Activated CD8-positive, alpha-beta memory T cell treated with anti-CD3 and anti-CD28 coated beads for 1 hour (primary cell): ENCODE measurements around the gene TMEM179.
"Not testable (repeated sequence)": the region's sequence is repeated elsewhere in the genome, so short reads cannot be mapped to it uniquely, and the experiment has no call there.

Source experiments
- DNase-seq, 2 donors: peaks; one replicate each; pipeline ENCODE4 v3.0.0-alpha.2; 2020; ENCODE audit warnings: low read depth in 1 of 2; ENCODE audit errors: extremely low read depth in 1 of 2

Gene TMEM179

DNA sequence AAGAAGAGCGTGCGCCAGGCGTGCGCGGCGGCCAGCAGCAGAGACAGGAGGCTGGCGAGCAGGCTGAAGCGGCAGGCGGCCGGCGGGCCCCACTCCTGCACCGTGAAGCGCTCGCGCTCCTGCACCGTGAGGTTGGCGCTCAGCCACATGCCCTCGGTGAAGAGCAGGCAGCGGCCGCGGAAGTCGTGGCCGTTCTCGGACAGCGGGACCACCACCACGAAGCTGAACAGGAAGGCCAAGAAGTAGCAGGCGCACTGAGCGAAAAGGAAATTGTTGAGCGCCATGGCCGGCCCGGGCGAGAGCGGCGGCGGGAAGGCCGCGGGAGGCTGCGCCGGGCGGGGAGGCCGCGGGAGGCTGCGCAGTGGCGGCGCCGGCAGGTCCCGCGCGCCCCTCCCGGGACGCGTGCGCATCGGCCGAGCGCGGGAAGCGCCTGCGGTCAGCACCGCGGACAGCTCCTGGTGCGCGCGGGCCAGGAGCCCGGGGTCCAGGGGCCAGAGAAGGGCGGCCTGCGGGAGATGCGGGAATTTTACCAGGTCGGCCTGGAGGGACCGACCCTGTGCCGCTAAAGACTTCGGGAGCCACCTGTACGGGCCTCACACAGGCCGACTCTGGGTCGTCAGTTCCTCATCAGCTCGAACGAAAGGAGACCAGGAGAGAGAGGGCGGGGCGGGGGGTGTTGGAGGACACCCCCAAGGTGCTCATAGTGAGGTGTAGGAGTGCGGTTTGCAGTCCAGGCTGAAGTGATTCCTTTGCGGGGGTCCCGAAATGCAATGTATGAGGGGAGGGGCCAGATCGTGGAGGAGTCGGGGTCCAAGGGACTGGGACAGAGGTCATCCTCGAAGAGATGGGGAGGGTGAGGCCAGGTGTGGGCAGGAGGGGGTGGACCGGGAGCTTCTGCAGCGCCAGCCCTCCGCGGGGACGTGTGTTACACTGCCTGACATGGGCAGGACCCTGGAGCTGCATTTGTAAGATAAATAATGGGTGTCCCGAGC, at the start of gene TMEM179:
TSS of gene TMEM179 (minus strand) at position 315 of the 992 bp plus-strand sequence. CDS start at position 284, 31 bp downstream.
- no peak for DNase-seq

DNA sequence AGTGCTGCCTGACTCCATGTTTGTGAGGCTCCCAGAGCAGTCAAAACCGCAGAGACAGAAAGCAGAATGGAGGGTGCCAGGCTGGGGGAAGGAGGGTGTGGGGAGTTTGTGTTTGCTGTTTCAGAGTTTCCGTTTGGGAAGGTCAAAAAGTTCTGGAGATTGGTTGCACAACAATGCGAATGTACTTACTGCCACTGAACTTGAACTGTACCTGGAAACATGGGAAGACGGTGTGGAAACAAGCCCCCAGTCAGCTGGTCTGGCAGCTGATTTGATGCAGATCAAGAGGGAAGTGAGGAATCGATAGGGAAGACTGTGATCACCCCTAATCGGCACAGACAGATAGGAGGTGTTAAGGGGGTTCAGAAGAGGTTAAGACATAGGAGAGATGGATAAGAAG, 49.5 kb upstream of the TMEM179 start:
- no peak for DNase-seq

DNA sequence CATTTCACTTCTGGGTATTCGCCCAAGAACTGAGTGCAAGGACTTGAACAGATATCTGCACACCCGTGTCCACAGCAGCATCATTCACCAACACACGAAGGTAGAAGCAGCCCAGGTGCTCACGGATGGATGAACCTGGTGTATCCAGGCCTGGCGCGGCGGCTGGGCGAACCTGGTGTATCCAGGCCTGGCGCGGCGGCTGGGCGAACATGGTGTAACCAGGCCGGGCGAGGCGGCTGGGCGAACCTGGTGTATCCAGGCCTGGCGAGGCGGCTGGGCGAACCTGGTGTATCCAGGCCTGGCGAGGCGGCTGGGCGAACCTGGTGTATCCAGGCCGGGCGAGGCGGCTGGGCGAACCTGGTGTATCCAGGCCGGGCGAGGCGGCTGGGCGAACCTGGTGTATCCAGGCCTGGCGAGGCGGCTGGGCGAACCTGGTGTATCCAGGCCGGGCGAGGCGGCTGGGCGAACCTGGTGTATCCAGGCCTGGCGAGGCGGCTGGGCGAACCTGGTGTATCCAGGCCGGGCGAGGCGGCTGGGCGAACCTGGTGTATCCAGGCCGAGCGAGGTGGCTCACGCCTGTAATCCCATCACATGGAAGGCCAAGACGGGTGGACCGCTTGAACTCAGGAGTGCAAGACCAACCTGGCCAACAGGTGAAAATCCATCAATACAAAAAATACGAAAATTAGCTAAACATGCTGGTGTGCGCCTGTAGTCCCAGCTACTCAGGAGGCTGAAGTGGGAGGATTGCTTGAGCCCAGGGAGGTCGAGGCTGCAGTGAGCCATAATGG, 48.8 kb upstream of the TMEM179 start:
- not testable (repeated sequence) for DNase-seq

DNA sequence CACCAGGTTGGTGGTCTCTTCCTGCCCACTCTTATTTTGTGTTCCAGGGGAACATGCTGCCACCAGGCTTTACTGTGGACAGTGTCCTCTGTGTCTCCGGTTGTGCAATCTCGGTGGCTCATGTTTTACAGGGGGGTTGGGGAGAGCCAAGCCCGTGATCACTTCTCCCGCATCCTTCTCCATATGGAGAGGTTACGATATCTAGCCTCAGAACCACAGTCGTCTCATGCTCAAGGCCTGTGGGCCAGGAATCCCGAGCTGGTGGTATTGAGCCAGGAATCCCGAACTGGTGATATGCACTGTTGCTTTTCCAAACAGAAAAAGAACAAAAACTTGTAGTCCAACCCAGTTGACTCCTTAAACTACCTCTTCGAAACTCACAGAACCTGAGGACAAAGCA, 47.8 kb upstream of the TMEM179 start:
- no peak for DNase-seq

DNA sequence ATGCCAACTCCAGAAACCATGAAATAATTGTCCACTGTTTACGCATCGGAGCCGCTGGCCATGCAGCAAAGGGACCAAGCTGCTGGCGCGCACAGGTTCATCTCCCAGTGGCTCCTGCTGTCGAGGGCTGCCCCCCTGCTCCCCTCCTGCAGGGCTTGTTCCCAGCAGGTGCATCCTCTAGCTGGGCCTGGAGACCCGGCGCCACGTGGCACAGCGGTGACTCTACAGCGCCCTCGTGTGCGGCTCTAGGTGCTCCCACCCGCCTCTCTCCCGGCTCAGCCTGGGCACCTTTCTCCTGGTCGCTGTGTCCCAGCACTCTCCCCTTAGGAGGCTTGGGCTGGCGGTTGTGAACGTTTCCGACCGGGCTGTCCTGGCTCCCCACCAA, 47.3 kb upstream of the TMEM179 start:
- DNase-seq, result no peak

DNA sequence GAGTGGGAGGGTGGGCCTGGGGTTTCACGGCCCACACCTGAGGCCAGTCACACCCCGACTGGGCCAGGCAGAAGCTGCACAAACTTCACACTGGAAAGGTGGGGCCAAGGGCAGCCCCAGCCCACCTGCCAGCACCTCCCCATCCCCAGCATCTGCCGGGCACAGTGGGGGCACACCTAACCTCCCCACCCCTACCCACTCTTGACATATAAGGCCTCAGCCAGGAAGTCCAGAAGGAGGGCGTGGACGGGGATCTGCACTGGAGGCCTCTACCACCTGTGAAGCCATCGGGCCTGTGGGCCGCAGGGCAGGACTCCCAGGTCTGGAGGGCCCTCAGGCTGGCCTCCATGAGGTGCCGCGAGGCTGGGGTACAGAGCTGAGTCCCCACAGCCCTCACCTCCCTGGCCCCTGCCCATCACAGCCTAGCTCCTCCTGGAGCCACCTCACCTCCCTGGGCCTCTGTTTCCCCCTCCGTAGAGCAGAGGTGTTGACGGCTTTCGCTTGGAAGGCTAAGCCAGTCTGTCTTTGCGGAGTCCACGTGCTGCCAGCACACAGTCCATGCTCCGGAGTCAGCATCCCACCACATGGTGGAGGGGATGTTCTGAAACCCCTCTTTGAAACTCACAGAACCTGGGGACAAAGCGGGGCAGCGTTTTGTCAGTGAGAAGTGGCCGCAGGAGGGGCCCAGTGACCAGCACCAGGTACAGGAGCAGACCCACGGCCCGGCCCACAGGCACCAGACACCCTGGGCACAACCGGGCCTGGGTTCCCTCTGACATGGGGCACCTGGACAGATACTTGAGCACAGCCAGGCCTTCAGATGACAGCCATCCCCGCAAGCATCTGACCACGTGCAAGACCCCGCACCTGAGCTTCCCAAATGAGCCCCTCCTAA, 46.7 kb upstream of the TMEM179 start:
- DNase-seq, result no peak

DNA sequence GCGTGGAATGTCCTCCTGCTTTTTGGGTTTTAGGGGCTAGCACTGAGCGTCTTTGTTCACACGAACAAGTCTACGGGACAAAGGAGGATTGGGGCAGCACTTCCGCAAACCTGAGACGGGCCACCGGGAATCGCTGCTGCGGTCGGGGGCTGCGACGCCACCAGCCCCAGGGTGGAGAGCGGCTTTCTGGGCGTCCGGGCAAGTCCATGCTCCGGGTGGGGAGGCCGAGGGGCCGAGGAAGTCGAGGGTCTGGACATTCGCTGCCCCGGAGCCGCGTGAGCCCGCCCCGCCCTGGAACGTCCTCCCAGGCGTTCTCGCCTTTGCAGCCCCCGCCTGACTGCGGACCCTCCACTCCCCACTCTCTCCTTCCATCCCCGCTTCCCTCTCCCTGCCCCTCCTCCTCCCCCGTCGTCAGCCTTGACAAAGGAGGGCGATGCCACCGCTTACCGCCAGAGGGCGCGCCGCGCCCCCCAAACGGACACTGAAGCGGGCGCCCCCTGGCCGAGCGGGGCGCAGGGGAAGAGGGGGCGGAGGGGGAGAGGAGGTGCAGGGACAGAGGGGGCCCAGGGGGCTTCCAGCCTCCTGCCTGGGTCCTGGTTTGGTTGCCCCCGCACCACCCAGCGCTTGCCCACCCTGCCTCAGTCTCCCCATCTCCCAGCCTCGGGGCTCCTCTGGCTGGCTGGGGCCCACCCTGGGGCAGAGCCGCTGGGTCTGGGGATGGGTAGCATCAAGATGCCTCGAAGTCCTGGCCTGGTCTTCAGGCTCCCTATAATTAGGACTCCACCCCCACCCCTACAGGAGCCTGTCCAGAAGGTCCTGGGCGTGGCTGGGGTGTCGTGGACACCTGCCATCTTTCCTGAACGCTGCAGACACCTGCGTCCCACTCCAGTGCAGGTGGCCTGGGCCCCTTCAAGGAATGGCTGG, 45.7 kb upstream of the TMEM179 start:
- DNase-seq, result peak in 1 of 2 donors; percentile 59

DNA sequence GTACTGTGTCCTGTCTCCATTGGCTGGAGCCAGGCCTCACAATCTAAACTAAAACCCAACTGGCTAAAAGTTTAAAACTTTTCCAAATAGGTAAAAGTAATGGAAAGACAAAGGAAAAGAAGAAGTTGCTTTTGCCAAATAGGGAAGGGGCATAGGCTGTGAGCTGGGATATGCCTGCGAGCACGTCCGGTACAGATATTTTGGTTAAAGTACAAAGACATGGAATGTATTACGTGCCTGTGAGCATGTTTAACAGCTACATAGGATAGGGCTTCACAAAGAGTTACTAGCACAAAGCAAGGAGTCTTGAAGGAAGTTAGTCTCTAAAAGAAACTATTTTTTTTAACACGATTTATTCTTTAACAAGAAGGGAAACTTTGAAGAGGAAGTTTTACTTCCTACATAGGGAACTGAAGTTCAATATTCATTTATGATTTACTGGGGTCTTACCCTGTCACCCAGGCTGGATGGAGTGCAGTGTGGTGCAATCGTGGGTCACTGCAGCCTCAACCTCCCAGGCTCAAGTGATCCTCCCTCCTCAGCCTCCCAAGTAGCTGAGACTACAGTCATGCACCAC, 43.0 kb upstream of the TMEM179 start:
- DNase-seq, result no peak

DNA sequence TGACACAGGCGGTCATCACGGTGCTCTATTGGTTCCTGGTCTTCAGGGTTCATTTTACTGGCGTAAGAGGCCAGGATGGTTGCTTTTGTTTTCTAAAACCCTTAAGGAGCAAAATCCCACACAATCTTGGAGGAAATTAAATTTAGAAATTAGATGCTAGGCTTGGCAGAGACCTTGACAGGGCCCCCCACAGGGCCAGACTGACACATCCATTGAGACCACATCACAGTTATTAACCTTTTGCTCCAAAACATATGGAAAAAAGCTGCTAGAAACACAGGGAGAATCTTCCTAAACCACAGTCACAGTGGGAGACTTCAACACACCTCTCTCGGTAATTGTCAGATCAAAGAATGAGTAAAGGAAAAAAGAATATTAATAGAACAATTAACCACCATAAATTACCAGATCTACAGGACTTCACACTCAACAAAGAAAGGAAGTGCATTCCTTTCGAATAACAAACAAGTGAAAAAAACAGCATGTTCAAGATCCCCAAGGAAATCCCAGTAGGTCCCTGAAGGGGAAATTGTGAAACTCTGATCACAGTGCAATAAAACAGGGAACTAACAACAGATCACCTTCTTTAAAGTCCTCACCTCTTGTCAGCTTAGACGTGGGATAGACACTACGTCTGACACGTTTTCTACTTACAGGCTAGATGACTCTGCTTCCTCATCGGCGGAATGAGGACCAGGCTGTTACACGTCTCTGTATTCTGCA, 40.2 kb upstream of the TMEM179 start:
- DNase-seq, result no peak

DNA sequence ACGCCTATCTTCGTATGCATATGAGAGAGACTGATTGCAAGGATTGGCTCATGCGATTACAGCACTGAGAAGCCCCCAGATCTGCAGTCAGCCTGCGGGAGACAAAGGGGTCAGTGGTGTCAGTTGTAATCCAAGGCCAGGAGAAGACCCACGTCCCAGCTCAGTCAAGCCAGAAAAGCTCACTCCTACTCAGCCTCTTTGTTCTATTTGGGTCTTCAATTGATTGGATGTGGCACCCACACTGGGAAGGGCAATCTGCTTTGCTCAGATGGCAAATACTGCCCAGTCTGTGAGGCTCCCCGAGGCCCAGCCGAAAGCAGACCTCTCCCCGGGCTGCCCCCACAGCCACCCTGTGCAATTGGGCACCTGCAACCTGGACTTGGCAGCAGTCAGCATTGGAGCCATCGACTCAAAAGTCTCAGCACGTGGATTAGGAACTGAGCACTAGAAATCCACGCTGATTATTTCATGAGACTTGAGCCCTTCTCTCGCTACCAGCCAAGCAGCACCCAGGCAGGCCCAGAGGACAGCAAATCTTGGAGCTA, 39.6 kb upstream of the TMEM179 start:
- no peak for DNase-seq

DNA sequence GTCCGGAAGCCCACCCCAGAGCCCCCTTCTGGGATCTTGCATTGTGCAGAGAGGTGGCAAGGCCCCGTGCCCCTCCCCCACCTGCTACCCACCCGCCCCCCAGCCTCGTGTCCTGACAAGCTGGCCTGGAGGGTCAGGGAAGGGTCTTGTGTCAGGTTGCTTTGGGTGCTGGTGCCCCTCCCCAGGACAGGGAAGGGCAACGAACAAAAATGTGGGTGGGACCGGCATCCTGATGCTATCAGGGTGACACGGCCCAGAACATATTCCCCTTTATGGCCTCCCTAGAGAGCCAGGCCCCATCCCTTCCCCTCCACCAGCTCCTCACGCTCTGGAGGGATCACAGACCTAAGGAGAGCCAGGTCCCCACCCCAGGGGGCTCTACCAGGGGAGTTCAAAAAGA, 38.7 kb upstream of the TMEM179 start:
- no peak for DNase-seq

DNA sequence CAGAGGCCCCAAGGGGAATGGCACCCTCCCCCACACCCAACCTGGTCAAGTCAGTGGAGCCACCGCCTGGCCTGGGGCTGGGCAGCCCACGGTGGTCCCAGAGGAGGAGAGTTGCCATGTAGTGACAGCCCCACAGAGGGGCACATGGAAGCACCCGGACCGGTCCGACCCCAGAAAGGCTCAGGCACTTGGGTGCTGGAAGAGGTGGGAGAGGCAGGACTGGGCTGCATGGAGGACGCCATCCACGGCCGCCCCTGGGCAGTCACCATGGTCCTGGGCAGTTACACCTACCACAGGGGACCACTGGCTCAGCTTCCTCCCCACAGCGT, 37.9 kb upstream of the TMEM179 start:
- no peak for DNase-seq

DNA sequence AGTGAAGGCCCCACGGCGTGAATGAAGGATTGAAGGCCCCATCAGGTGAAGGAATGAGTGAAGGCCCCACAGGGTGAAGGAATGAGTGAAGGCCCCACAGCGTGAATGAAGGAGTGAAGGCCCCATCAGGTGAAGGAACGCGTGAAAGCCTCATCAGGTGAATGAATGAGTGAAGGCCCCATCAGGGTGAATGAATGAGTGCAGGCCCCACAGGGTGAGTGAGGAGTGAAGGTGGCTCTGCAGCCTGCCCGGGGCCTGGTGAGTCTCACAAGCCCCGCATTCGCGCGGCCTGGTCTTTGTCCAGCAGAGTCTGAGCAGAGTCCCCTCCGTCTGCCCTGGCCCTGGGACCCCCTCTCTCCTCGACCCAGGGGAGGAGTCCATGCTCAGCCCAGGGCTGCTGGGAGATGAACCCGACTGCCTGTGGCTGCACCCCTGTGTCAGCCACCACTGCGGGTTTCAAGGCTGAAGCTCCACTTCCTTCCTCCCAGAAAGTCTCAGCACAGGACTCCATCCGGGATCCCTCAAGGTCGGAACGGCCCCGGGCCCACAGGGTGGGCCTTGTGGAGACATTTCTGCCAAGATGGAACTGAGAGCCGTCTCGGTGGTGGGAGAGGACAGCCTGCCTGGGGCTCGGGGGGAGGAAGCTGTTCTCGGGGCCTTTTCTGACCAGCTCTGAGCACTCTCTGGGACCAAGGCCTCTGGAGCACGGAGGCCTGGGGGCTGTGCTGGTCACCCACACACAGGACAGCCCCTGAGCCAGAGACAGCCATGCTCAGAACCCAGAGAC, 37.4 kb upstream of the TMEM179 start:
- no peak for DNase-seq

DNA sequence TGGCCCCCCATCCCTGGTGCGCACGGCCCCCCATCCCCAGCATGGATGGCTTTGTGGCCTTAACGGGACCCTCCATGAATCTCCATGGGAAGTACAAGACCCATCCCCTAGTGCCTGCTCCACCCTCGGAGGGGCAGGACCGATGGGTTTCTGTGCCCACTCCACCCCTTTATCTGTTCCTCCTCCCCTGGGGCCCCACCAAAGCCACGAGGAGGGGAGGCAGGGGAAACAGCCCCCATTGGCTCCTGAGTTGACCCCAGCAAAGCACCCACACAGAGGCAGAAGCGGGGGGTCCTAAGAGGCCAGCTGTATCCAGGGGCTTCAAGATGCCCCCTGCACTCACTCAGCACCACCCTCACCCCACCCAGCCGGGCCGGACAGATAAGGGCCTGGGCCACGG, 36.1 kb upstream of the TMEM179 start:
- no peak for DNase-seq

DNA sequence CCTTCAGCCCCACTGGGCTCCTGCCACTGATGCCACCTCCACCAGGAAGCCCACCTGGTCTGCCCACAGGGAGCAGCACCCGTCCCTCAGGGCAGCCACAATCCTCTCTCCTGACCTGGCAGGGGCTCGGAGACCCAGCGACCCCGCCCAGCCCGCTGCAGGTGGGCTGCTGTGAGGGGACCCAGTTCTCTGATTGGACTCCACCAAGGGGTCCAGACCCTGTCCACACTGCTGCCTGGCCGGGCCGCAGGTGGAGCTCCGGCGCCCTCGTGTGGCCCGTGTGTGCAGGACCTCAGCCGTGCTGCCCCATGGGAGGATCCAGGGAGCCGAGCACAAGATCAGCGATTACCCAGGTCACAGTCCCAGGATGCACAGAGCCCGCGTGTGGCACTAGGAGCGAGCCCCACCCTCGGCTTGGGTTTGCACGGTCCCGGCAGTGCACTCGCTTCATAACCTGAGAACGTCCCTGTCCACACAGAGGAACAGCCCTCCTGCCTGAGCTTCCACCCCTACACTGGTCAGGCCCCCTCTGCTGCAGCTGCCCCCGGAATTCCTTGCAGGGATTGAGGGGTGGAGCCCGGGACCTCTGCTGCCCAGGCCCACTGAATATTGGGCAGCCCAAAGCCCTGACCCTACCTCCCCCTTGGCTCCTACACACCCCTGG, 35.4 kb upstream of the TMEM179 start:
- no peak for DNase-seq

DNA sequence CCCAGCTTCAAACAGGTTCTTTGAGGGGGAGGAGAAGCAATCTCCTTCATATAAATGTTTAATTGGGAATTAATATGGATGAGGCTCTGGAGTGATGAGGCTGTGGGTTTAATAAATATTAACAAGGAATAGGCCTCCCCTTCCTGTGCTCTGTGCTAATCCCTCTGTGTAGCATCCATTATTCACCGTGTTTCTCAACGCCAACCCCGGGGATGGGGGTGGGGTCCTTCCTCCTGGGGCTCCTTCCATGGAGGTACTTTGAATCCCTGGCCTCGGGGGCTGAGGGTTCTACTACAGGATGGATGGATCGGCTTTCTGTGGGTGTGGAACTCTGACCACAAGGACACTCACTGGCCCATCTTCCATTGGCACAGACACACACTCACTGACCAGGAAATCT, 34.9 kb upstream of the TMEM179 start:
- no peak for DNase-seq

DNA sequence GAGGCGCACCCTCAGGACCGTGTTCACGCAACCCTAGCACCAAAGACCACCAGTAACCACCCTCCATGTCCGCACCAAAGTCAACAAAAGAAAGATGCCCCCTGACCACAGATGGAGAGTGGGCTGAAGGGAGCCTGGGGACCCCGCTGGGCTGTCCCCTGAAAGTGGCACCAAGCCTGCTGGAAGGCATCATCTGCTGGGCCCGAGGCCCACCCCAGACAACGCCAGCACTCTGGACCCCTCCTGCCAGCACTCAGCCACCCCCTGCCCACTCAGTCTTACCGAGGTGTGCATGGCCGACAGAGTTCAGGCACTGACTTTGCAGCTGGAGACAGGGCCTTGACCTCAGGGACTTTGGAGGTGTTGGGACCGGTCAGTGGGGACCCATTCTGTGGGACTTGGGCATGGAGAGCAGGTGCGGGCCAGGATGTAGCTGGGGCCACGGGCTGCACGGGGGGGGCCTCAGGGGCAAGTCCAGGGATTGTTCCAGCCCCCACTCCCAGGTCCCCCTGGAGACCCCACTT, 34.4 kb upstream of the TMEM179 start:
- no peak for DNase-seq
